GM23248 (cell line): ENCODE results near the gene INHBB. TPM values are rescaled to one million over a fixed set of nuclear protein-coding genes. Genes with fewer than 3 reads are reported as not detected.

Experiments
- DNase-seq: peaks from one replicate; pipeline ENCODE4 v3.0.0-alpha.2; 2015
- H2AFZ ChIP-seq: fragments of 200-600 bp; sonication (generic); 2 replicates; pipeline ENCODE4 v1.6.1; 2016; ENCODE audit warnings: antibody characterized with exemption
- H3F3A ChIP-seq: fragments of 200-600 bp; sonication (generic); 2 replicates; pipeline ENCODE4 v1.6.1; 2016; ENCODE audit warnings: mild to moderate bottlenecking, antibody characterized with exemption, mixed run types; ENCODE audit not compliant: insufficient read depth
- H3K27ac ChIP-seq: fragments of 200-600 bp; sonication (generic); 2 replicates; pipeline ENCODE4 v1.5.1; 2016; ENCODE audit warnings: mild to moderate bottlenecking
- H3K27me3 ChIP-seq: fragments of 200-600 bp; sonication (generic); replicated peaks from 2 replicates; pipeline ENCODE4 v1.6.1; 2016; ENCODE audit warnings: mild to moderate bottlenecking; ENCODE audit not compliant: insufficient read depth
- H3K36me3 ChIP-seq: fragments of 200-600 bp; sonication (generic); 2 replicates; pipeline ENCODE4 v1.6.1; 2016; ENCODE audit warnings: low read depth, mild to moderate bottlenecking
- H3K4me1 ChIP-seq: fragments of 200-600 bp; sonication (generic); 2 replicates; pipeline ENCODE4 v1.6.1; 2016; ENCODE audit warnings: mild to moderate bottlenecking; ENCODE audit not compliant: insufficient read depth
- H3K4me2 ChIP-seq: fragments of 200-600 bp; sonication (generic); one replicate; pipeline ENCODE4 v1.6.1; 2016; ENCODE audit warnings: mild to moderate bottlenecking; ENCODE audit not compliant: unreplicated experiment
- H3K4me3 ChIP-seq: fragments of 200-600 bp; sonication (generic); 2 replicates; pipeline ENCODE4 v1.5.1; 2016; ENCODE audit warnings: mild to moderate bottlenecking
- H3K79me2 ChIP-seq: fragments of 200-600 bp; sonication (generic); 2 replicates; pipeline ENCODE4 v1.6.1; 2016; ENCODE audit warnings: mild to moderate bottlenecking; ENCODE audit not compliant: insufficient read depth
- H3K9ac ChIP-seq: fragments of 200-600 bp; sonication (generic); 2 replicates; pipeline ENCODE4 v1.6.1; 2016; ENCODE audit warnings: mild to moderate bottlenecking
- H3K9me2 ChIP-seq: fragments of 200-600 bp; sonication (generic); 2 replicates; pipeline ENCODE4 v1.6.1; 2016; ENCODE audit warnings: mixed run types, mild to moderate bottlenecking, moderate library complexity; ENCODE audit not compliant: insufficient read depth
- H3K9me3 ChIP-seq: fragments of 200-600 bp; sonication (generic); one replicate; pipeline ENCODE4 v1.6.1; 2017; ENCODE audit warnings: low read depth
- H4K20me1 ChIP-seq: fragments of 200-600 bp; sonication (generic); 2 replicates; pipeline ENCODE4 v1.6.0; 2016; ENCODE audit not compliant: insufficient read depth
- EZH2 ChIP-seq: fragments of 200-600 bp; sonication (generic); IDR thresholded peaks from 2 replicates; pipeline ENCODE4 v1.6.1; 2018; ENCODE audit warnings: antibody characterized with exemption, mild to moderate bottlenecking; ENCODE audit not compliant: insufficient read depth, poor library complexity, severe bottlenecking
- EZH2phosphoT487 ChIP-seq: fragments of 200-600 bp; sonication (generic); IDR thresholded peaks from 2 replicates; pipeline ENCODE4 v1.6.1; 2018; ENCODE audit warnings: antibody characterized with exemption, moderate library complexity, mild to moderate bottlenecking, low read depth; ENCODE audit not compliant: insufficient read depth
- WGBS, 2 experiments: methylation state at CpG; one replicate each; pipeline ENCODE4 v1.1.6; 2015 to 2017; ENCODE audit warnings: low lambda C conversion rate in 2 of 2, low coverage in 1 of 2; ENCODE audit errors: missing lambda C conversion rate in 2 of 2; 5-methylcytosine and 5-hydroxymethylcytosine counted together
- in situ Hi-C: fragments of 300-500 bp; cut with MboI; formaldehyde crosslinking; loops from 2 replicates; pipeline ENCODE4 v1.15.0; 2020
- polyA plus RNA-seq: library from polyadenylated mRNA; unstranded; fragments of >200 nt; fragmentation: Nextera tagmentation; extraction: Ambion mirVana; gene quantifications from 2 replicates; pipeline ENCODE4 v1.2.1, GENCODE V29; 2016
- total RNA-seq: library from RNA; depleted of rRNA; stranded (reverse); fragments of >200 nt; shearing (Covaris generic); gene quantifications from 2 replicates; pipeline ENCODE4 v1.2.3, GENCODE V29; 2014

Gene INHBB
- total and polyA plus RNA-seq, 2 experiments from 2014 or later, result 0.49 to 5.6 TPM

GRCh38 chr2:120368086-120368485, 22.1 kb downstream of the INHBB start:
- in situ Hi-C loops, result no loop called here
- Histone ChIP-seq H3K4me1 (no peaks in the 10 kb centered on the region), H3K27me3 (no peaks in the 10 kb centered on the region), H3K79me2 (no peaks in the 10 kb centered on the region), H3K36me3 (no peaks in the 10 kb centered on the region), H3K9me3 (no peaks in the 10 kb centered on the region), H3K9ac (no peak overlapping the region), H3F3A (no peaks in the 10 kb centered on the region), H4K20me1 (no peaks in the 10 kb centered on the region), H2AFZ (no peak overlapping the region), H3K27ac (no peak overlapping the region), H3K4me2 (no peak overlapping the region), H3K9me2 (no peaks in the 10 kb centered on the region), H3K4me3 (no peak overlapping the region)
- TF ChIP-seq EZH2 (no peak), EZH2phosphoT487 (no peak)
- 60 to 64% methylated on average over 3 of the region's 3 CpGs for WGBS, 2 experiments
- no peak for DNase-seq

DNA sequence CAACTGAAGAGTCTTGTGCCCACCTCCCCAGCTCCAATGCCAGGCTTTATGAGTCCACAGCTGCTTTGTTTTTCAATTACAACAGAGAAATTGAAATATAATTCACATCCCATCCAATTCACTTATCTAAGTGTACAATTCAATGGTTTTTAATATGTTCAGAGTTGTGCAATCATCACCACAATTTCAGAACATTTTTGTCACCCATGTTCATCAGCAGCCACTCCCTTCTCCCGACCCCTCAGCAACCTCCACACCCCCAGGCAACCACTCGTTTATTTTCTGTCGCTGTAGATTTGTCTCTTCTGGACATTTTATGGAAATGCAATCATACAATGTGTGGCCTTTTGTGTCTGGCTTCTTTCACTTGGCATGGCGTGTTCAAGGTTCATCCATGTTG, 23.3 kb downstream of the INHBB start:
- Histone ChIP-seq H3K9me3 (no peaks in the 10 kb centered on the region), H3F3A (no peaks in the 10 kb centered on the region), H3K4me1 (no peaks in the 10 kb centered on the region), H3K27ac (no peak overlapping the region), H3K36me3 (no peaks in the 10 kb centered on the region), H3K27me3 (no peaks in the 10 kb centered on the region), H3K79me2 (no peaks in the 10 kb centered on the region), H2AFZ (no peak overlapping the region), H3K4me2 (no peak overlapping the region), H4K20me1 (no peaks in the 10 kb centered on the region), H3K9me2 (no peaks in the 10 kb centered on the region), H3K4me3 (no peak overlapping the region), H3K9ac (no peak overlapping the region)
- TF ChIP-seq EZH2, result no peak
- no peak for TF ChIP-seq EZH2phosphoT487
- DNase-seq, result no peak
- in situ Hi-C loops, result no loop called here
- 36 to 38% methylated on average over 4 of the region's 4 CpGs for WGBS, 2 experiments

DNA sequence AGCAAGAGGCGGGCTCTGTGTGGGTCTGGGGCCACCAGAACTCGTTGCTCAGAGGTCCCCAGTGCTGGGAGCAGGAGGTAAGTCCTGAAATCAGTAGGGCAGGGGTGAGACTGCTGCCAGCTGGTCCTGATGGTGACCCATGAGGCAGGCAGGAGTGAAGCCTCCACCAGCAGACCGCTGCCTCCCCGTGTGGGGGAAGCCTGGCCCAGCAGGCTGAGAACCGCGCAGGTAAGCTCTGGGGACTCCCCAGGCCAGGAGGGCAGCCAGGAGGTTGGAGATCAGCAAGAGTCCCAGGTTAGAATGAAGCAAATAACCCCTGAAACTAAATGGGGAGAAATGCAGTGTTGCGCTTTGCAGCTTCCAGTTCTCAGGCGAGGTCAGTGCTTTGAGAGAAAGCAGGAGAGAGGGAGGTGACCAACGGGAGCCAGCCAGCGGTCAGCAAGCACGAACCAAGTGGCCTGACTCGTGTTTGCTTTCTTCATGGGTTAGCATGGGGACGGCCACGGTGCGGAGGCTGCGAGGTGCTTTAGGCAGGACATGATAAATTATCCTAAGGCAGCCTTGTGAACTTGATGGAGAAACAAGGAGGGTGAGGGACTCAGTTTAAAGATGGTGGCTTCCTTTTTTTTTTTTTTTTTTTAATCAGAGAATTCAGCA, 26.2 kb downstream of the INHBB start:
- no peaks in the 10 kb centered on the region for H3K36me3 ChIP-seq
- H3K4me2 ChIP-seq, result no peak overlapping the region
- H3F3A ChIP-seq, result no peaks in the 10 kb centered on the region
- 70 to 75% methylated on average over 16 of the region's 16 CpGs for WGBS, 2 experiments
- TF ChIP-seq EZH2phosphoT487, result no peak
- TF ChIP-seq EZH2, result no peak
- H3K4me3 ChIP-seq, result no peak overlapping the region
- H3K79me2 ChIP-seq, result no peaks in the 10 kb centered on the region
- H3K9me2 ChIP-seq, result no peaks in the 10 kb centered on the region
- no peak overlapping the region for H2AFZ ChIP-seq
- no peak overlapping the region for H3K9ac ChIP-seq
- in situ Hi-C loops, result no loop called here
- no peaks in the 10 kb centered on the region for H4K20me1 ChIP-seq
- H3K4me1 ChIP-seq, result no peaks in the 10 kb centered on the region
- no peaks in the 10 kb centered on the region for H3K27me3 ChIP-seq
- no peak for DNase-seq
- H3K9me3 ChIP-seq, result no peaks in the 10 kb centered on the region
- no peak overlapping the region for H3K27ac ChIP-seq

DNA sequence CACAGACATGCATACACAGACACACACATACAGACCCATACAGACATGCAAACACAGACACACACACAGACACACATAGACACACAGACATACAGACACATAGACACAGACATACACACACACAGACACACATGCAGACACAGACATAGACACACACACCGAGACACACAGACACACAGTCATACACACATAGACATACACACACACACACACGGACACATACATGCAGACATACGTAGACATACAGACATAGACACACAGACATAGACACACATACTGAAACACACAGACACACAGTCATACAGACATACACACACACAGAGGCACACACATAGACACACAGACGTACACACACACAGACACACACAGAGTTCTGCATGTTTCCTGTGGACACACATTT, 26.9 kb downstream of the INHBB start:
- no peak overlapping the region for H3K4me3 ChIP-seq
- H3K9me3 ChIP-seq, result no peaks in the 10 kb centered on the region
- peaks cover 4% of the 10 kb centered on the region; the same call in 1 of the 2 replicates for H3K27me3 ChIP-seq
- no peak for TF ChIP-seq EZH2phosphoT487
- TF ChIP-seq EZH2, result no peak
- no peaks in the 10 kb centered on the region for H4K20me1 ChIP-seq
- no peaks in the 10 kb centered on the region for H3F3A ChIP-seq
- in situ Hi-C loops, result no loop called here
- DNase-seq, result no peak
- no peaks in the 10 kb centered on the region for H3K4me1 ChIP-seq
- H3K9ac ChIP-seq, result no peak overlapping the region
- WGBS, 2 experiments, result 66 to 67% methylated on average over 4 of the region's 4 CpGs
- no peaks in the 10 kb centered on the region for H3K79me2 ChIP-seq
- no peak overlapping the region for H3K27ac ChIP-seq
- H3K36me3 ChIP-seq, result no peaks in the 10 kb centered on the region
- no peak overlapping the region for H2AFZ ChIP-seq
- H3K9me2 ChIP-seq, result no peaks in the 10 kb centered on the region
- H3K4me2 ChIP-seq, result no peak overlapping the region
